HTERT RPE-1 (cell line): ENCODE measurements around the gene PCSK4.

Experiments used
- in situ Hi-C: fragments of 300-500 bp; cut with MboI; formaldehyde crosslinking; loops from 4 replicates; pipeline ENCODE4 v1.14.3; 2020; ENCODE audit warnings: low sequenced_read_pairs

The PCSK4 gene

DNA sequence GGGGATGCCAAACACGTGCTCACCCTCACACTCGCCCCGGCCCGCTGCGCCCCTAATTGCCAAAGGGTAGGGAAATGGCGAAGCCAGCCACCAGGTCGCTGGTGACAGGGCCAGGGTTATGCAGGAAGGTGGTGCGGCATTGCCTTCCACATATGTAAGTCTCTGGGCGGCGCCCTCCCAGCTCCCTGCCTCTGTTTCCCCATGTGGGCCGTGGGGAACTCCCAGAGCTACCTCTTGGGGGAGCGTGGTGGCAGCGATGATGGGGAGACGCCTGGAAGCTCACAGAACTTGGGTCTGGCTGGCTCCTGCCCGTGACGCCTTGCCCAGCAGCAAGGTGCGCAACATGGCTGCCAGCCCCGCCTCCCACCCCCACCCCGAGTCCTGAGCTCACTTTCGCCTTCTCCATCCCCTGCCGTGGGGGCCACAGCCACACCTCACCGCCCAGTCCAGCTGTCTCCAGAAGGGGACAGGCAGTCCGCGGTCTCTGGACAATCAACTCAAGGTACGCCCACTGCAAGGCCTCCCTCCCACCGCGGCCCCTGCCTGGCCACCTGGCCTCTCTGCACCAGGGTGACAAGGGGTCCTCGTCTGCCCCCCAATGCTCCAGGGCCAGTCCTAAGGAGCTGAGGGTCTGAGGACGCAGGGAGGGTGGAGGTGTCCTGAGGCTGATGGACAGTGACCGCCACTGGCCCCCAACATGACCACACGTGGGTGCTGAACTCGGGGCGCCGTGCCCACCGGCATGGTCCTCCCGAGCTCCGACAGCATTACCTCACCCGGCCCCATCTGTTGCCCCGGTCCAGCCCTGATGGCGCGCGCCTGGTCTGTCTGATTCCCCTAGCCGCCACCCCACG, 17.7 kb downstream of the PCSK4 start:
- in situ Hi-C loops, result no loop called here

GRCh38 chr19:1471515-1472160, 18.5 kb downstream of the PCSK4 start:
- in situ Hi-C loops, result no loop called here

GRCh38 chr19:1471010-1471514, 19.1 kb downstream of the PCSK4 start:
- in situ Hi-C loops, result no loop called here

- in situ Hi-C loops, result no loop called here
Measured at GRCh38 chr19:1470305-1471009, 19.7 kb downstream of the PCSK4 start.

- in situ Hi-C loops, result no loop called here
Measured at GRCh38 chr19:1470055-1470304, 20.2 kb downstream of the PCSK4 start.

- in situ Hi-C loops, result no loop called here
Measured at GRCh38 chr19:1469255-1470054, 20.7 kb downstream of the PCSK4 start.

DNA sequence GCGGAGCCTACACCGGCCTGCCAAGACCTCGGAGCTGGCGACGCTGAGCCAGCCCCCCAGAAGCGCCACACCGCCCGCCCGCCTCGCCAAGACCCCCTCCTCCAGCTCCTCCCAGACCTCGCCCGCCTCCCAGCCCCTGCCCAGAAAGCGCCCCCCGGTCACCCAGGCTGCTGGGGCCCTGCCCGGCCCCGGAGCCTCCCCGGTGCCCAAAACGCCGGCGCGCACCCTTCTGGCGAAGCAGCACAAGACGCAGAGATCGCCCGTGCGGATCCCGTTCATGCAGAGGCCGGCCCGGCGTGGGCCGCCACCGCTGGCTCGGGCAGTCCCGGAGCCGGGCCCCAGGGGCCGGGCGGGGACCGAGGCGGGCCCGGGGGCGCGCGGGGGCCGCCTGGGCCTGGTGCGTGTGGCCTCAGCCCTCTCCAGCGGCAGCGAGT, 21.3 kb downstream of the PCSK4 start:
- in situ Hi-C loops, result no loop called here

- in situ Hi-C loops, result no loop called here
Measured at GRCh38 chr19:1468274-1468820, 21.8 kb downstream of the PCSK4 start.

DNA sequence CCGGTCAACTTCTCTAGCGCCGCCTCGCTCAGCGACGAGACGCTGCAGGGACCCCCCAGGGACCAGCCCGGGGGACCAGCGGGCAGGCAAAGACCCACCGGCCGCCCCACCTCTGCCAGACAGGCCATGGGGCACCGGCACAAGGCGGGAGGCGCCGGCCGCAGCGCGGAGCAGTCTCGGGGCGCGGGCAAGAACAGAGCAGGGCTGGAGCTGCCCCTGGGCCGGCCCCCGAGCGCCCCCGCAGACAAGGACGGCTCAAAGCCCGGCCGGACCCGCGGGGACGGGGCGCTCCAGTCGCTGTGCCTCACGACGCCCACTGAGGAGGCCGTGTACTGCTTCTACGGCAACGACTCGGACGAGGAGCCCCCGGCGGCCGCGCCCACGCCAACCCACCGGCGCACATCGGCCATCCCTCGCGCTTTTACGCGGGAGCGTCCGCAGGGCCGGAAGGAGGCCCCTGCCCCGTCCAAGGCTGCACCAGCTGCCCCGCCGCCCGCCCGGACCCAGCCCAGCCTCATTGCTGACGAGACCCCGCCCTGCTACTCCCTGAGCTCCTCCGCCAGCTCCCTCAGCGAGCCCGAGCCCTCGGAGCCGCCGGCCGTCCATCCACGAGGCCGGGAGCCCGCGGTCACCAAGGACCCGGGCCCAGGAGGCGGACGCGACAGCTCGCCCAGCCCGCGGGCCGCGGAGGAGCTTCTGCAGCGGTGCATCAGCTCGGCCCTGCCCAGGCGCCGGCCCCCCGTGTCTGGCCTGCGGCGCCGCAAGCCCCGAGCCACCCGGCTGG, 22.5 kb downstream of the PCSK4 start:
- in situ Hi-C loops, result no loop called here

GRCh38 chr19:1467215-1467489, 23.0 kb downstream of the PCSK4 start:
- in situ Hi-C loops, result no loop called here

- in situ Hi-C loops, result no loop called here
Measured at GRCh38 chr19:1466461-1467214, 23.5 kb downstream of the PCSK4 start.

DNA sequence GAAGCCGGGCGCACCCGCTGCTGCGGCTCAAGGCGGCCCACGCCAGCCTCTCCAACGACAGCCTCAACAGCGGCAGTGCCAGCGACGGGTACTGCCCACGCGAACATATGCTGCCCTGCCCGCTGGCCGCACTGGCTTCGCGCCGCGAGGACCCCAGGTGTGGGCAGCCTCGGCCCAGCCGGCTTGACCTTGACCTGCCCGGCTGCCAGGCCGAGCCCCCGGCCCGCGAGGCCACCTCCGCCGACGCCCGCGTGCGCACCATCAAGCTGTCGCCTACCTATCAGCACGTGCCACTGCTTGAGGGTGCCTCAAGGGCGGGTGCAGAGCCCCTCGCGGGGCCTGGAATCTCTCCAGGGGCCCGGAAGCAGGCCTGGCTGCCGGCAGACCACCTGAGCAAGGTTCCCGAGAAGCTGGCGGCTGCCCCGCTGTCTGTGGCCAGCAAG, 24.1 kb downstream of the PCSK4 start:
- in situ Hi-C loops, result no loop called here

- in situ Hi-C loops, result no loop called here
Measured at GRCh38 chr19:1465191-1466016, 24.7 kb downstream of the PCSK4 start.

- in situ Hi-C loops, result no loop called here
Measured at GRCh38 chr19:1461862-1462261, 28.3 kb downstream of the PCSK4 start.

DNA sequence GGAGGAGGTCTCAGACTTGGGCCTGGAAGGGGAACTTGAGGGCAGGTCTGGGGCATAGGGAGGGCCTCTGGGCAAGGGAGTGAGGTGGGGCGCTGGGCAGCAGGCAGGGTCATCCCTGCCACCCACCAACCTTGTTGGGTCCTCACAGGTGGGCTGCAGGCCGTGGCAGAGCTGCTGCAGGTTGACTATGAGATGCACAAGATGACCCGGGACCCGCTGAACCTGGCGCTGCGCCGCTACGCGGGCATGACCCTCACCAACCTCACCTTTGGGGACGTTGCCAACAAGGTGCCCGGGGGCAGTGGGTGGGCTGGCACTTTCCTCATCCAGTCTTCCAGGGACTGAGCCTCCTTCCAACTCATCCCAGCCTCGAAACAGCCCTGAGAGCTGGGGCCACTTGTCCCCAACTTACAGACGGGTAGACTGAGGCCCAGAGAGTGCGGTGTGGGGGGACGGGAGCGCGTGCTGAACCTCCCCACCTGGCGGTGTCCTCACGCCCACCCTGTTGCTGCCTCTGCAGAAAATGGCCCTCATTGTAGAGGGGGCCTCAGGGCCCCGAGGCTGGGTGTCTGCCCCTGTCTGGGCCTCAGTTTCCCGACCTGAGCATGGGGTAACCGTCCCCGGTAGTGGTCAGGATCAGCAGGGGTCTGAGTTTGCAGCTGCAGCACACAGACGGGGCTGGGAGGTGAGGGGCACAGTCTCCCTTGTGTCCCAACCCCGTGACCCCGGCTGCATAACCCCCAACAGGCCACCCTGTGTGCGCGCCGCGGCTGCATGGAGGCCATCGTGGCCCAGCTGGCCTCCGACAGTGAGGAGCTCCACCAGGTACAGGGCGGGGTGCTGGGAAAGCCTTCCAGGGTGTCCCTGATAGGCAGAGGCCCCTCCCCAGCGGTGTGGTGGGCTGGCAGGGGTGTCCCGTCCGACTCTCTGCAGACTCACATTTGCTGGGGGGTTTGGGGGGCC, 29.8 kb downstream of the PCSK4 start:
- in situ Hi-C loops, result no loop called here

DNA sequence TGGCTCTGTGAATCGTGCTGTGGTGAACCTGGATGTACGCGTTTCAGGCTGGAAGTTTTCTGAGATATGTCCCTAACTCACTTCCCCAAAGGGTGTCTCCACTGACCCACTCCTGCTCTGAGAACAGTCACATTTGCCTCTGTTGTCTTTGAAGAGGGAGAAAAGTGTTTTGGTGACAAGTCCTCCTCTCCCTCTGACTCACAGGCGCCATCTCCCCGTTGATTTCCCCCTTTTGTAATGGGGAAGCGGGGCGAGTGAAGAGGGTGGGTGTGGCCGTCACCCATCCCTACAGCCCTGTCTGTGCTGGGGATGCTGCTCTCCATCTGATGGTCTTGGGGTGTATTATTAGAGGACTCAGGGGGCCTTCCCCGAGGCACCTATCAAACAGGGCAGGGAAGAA, 30.7 kb downstream of the PCSK4 start:
- in situ Hi-C loops, result no loop called here

DNA sequence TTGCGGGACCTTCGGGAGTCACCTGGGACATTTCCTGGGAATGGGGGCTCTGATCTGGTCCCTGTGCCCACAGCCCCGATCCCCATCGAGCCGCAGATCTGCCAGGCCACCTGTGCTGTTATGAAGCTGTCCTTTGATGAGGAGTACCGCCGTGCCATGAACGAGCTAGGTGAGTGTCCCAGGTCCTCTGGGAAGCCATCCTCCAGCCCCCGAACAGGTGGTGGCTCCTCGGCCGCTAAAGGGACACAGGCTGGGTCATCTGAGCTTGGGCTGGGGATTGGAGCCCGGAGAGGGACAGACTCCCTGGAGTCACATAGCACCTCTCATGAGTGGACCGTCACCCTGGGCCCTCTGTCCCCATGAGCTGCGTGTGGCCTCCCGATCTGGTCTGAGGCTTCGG, 32.3 kb downstream of the PCSK4 start:
- in situ Hi-C loops, result no loop called here
